ENCODE results near the gene SPG7. TPM values are rescaled to one million over a fixed set of nuclear protein-coding genes. Genes with fewer than 3 reads are reported as not detected.

Gene SPG7
- total RNA-seq, 1 donor from 2014 or later = 184 TPM

GRCh38 chr16:89544713-89545043, 36.5 kb downstream of the SPG7 start:
- no peak overlapping the region for H3K4me3 Mint-ChIP-seq (ENCODE audit: low read depth)
- H3K9me3 Mint-ChIP-seq (ENCODE audit: low read depth) = no peaks in the 10 kb centered on the region
- H3K27me3 Mint-ChIP-seq = no peaks in the 10 kb centered on the region
- TF ChIP-seq, protein P1, sequence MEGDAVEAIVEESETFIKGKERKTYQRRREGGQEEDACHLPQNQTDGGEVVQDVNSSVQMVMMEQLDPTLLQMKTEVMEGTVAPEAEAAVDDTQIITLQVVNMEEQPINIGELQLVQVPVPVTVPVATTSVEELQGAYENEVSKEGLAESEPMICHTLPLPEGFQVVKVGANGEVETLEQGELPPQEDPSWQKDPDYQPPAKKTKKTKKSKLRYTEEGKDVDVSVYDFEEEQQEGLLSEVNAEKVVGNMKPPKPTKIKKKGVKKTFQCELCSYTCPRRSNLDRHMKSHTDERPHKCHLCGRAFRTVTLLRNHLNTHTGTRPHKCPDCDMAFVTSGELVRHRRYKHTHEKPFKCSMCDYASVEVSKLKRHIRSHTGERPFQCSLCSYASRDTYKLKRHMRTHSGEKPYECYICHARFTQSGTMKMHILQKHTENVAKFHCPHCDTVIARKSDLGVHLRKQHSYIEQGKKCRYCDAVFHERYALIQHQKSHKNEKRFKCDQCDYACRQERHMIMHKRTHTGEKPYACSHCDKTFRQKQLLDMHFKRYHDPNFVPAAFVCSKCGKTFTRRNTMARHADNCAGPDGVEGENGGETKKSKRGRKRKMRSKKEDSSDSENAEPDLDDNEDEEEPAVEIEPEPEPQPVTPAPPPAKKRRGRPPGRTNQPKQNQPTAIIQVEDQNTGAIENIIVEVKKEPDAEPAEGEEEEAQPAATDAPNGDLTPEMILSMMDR (IDR thresholded peaks at IDR 0.05; ENCODE audit: unreplicated experiment) = no peak
- H3K27ac Mint-ChIP-seq = no peak overlapping the region
- peaks cover 10% of the 10 kb centered on the region for H3K36me3 Mint-ChIP-seq (ENCODE audit: insufficient read depth)
- no peak for DNase-seq (ENCODE audit: low spot score, unreplicated experiment)
- H3K4me1 Mint-ChIP-seq (ENCODE audit: low read depth) = peaks cover 13% of the 10 kb centered on the region

DNA sequence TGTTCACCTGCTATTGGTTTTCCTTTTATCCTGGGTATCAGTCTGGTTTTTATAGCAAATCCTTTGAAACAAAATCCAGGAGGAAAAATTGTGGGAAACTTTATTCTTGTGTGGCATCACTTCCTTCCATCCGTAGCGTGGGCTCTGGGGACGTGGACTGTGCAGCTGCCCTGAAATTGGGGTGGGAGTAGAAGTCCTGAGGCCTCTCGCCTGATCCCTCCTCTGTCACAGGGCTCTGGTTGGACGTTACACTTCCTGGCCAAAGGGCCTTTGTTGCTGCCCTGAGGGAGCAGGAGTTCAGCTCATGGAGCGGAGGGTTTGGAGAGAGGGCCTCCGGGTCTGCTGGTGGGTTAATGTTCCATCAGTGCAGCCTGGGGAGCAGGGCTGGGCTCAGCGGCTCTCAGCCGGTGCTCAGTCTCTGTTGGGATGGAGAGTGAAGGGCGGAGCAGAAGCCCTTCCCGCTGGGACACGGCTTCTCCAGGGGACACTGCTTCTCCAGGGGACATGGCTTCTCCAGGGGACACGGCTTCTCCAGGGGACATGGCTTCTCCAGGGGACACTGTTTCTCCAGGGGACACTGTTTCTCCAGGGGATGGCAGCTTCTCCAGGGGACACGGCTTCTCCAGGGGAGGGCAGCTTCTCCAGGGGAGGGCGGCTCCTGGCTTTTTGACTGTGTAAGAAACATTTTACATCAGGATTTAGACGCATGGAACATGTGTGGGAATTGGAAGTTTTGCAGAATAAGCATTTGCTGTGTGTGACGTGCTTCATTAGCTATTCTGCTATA, 37.0 kb downstream of the SPG7 start:
- TF ChIP-seq, protein P1 (IDR thresholded peaks at IDR 0.05; ENCODE audit: unreplicated experiment) = no peak
- DNase-seq (ENCODE audit: low spot score, unreplicated experiment) = no peak
- peaks cover 11% of the 10 kb centered on the region for H3K36me3 Mint-ChIP-seq (ENCODE audit: insufficient read depth)
- H3K4me3 Mint-ChIP-seq (ENCODE audit: low read depth) = no peak overlapping the region
- H3K27me3 Mint-ChIP-seq = no peaks in the 10 kb centered on the region
- H3K27ac Mint-ChIP-seq = peak overlapping the region; percentile 74
- no peaks in the 10 kb centered on the region for H3K9me3 Mint-ChIP-seq (ENCODE audit: low read depth)
- H3K4me1 Mint-ChIP-seq (ENCODE audit: low read depth) = peaks cover 13% of the 10 kb centered on the region

DNA sequence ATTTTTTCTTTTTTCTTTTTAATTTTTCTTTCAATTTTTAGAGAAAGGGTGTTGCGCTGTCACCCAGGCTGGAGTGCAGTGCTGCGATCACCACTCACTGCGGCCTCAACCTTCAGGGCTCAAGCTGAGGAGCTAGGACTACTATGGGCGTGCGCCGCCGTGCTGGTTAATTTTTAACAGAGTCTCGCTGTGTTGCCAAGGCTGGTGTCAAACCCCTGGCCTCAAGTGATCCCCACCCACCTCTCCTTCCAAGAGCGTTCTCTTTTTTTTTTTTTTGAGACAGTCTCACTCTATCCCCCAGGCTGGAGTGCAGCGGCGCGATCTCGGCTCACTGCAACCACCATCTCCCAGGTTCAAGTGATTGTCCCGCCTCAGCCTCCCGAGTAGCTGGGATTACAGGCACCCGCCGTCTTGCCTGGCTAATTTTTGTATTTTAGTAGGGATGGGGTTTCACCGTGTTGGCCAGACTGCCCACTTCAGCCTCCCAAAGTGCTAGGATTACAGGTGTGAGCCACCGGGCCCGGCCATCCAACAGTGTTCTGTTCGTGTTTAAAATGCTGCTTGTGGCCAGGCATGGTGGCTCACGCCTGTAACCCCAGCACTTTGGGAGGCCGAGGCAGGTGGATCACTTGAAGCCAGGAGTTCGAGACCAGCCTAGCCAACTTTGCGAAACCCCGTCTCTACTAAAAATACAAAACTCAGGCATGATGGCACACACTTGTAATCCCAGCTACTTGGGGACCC, 37.8 kb downstream of the SPG7 start:
- DNase-seq (ENCODE audit: low spot score, unreplicated experiment) = peak; percentile 48
- Mint-ChIP-seq H3K9me3 (ENCODE audit: low read depth) (no peaks in the 10 kb centered on the region), H3K4me1 (ENCODE audit: low read depth) (peaks cover 13% of the 10 kb centered on the region), H3K27me3 (no peaks in the 10 kb centered on the region), H3K36me3 (ENCODE audit: insufficient read depth) (peaks cover 11% of the 10 kb centered on the region), H3K27ac (peak overlapping the region; percentile 79), H3K4me3 (ENCODE audit: low read depth) (no peak overlapping the region)
- TF ChIP-seq, protein P1 (IDR thresholded peaks at IDR 0.05; ENCODE audit: unreplicated experiment) = no peak

- no peak for DNase-seq (ENCODE audit: low spot score, unreplicated experiment)
- H3K27me3 Mint-ChIP-seq = no peaks in the 10 kb centered on the region
- TF ChIP-seq, protein P1 (IDR thresholded peaks at IDR 0.05; ENCODE audit: unreplicated experiment) = no peak
- H3K9me3 Mint-ChIP-seq (ENCODE audit: low read depth) = no peaks in the 10 kb centered on the region
- no peak overlapping the region for H3K4me3 Mint-ChIP-seq (ENCODE audit: low read depth)
- peaks cover 11% of the 10 kb centered on the region for H3K36me3 Mint-ChIP-seq (ENCODE audit: insufficient read depth)
- peaks cover 13% of the 10 kb centered on the region for H3K4me1 Mint-ChIP-seq (ENCODE audit: low read depth)
- no peak overlapping the region for H3K27ac Mint-ChIP-seq
These were observed 38.6 kb downstream of the SPG7 start for GRCh38 chr16:89546781-89547180.

- Mint-ChIP-seq H3K27ac (no peak overlapping the region), H3K27me3 (no peaks in the 10 kb centered on the region), H3K9me3 (ENCODE audit: low read depth) (no peaks in the 10 kb centered on the region), H3K4me3 (ENCODE audit: low read depth) (no peak overlapping the region), H3K36me3 (ENCODE audit: insufficient read depth) (peaks cover 11% of the 10 kb centered on the region), H3K4me1 (ENCODE audit: low read depth) (peaks cover 13% of the 10 kb centered on the region)
- TF ChIP-seq, protein P1 (IDR thresholded peaks at IDR 0.05; ENCODE audit: unreplicated experiment) = no peak
- DNase-seq (ENCODE audit: low spot score, unreplicated experiment) = no peak
These were observed 39.1 kb downstream of the SPG7 start for GRCh38 chr16:89547291-89547690.
